Tibial nerve (tissue), 4 donors: ENCODE measurements around the gene SLC5A1. TPM values are rescaled to one million over a fixed set of nuclear protein-coding genes. Genes with fewer than 3 reads are reported as not detected.

ENCODE experiments used
- DNase-seq, 2 donors: peaks; one replicate each; pipeline ENCODE4 v3.0.0-alpha.2; 2019; ENCODE audit warnings: low spot score in 2 of 2
- H3K27ac ChIP-seq, 4 donors: fragments of 200-600 bp; sonication (generic) in 3 of 4; one replicate each; pipeline ENCODE4 v1.5.1; 2017 to 2019; ENCODE audit warnings: mild to moderate bottlenecking in 1 of 4
- H3K27me3 ChIP-seq, 2 donors: fragments of 200-600 bp; sonication (generic) in 1 of 2; one replicate each; pipeline versions ENCODE4 v1.5.1 to v1.6.0; 2017 to 2019
- H3K36me3 ChIP-seq, 3 donors: fragments of 200-600 bp; sonication (generic); one replicate each; pipeline ENCODE4 v1.5.1; 2018 to 2019
- H3K4me1 ChIP-seq, 4 donors: fragments of 200-600 bp; sonication (generic) in 3 of 4; one replicate each; pipeline ENCODE4 v1.5.1; 2017 to 2019
- H3K4me3 ChIP-seq, 4 donors: fragments of 200-600 bp; sonication (generic) in 3 of 4; one replicate each; pipeline ENCODE4 v1.5.1; 2017 to 2019; ENCODE audit warnings: mild to moderate bottlenecking in 1 of 4, moderate library complexity in 1 of 4
- H3K9me3 ChIP-seq, 4 donors: fragments of 200-600 bp; sonication (generic) in 3 of 4; one replicate each; pipeline ENCODE4 v1.5.1; 2017 to 2019
- EP300 ChIP-seq, 2 donors: sonication (generic); formaldehyde crosslinking; IDR thresholded peaks; one replicate each; pipeline ENCODE4 v1.6.1; 2017; ENCODE audit warnings: antibody characterized with exemption in 2 of 2, mild to moderate bottlenecking in 1 of 2
- POLR2A ChIP-seq, 2 donors: fragments of 450-650 bp; IDR thresholded peaks; one replicate each; pipeline ENCODE4 v1.6.1; 2017; ENCODE audit warnings: antibody characterized with exemption in 2 of 2, mild to moderate bottlenecking in 2 of 2, moderate library complexity in 2 of 2
- WGBS, 2 donors: methylation state at CpG; one replicate each; pipeline ENCODE4 v1.1.5; 2018; 5-methylcytosine and 5-hydroxymethylcytosine counted together
- total RNA-seq, 4 donors: library from RNA; depleted of rRNA; stranded (reverse); fragments of >200 nt; gene quantifications; one replicate each; pipeline ENCODE4 v1.1.0, GENCODE V29; 2016
- TF ChIP-seq, protein P1 (sequence below), 5 experiments: fragments of 200-600 bp in 3 of 5; fragments of 450-650 bp in 2 of 5; sonication (generic) in 3 of 5; IDR thresholded peaks; one replicate each; pipeline ENCODE4 v1.5.1; 2016 to 2019; ENCODE audit warnings: antibody characterized with exemption in 5 of 5, mild to moderate bottlenecking in 3 of 5, moderate library complexity in 2 of 5

Gene SLC5A1
- total RNA-seq, 4 donors from 2014 or later, result under 0.01 TPM; not detected in 3

GRCh38 chr22:32075997-32076760, 33.1 kb downstream of the SLC5A1 start:
- Histone ChIP-seq H3K27me3 (peaks cover 0 to 8% of the 10 kb centered on the region in 2 donors), H3K9me3 (no peaks in the 10 kb centered on the region), H3K4me1 (peaks cover 0 to 9% (median 0%) of the 10 kb centered on the region in 4 donors), H3K27ac (no peak overlapping the region), H3K36me3 (no peaks in the 10 kb centered on the region), H3K4me3 (no peak overlapping the region)
- 69 to 74% methylated on average over 10 of the region's 10 CpGs for WGBS, 2 donors
- TF ChIP-seq EP300 (IDR thresholded peaks at IDR 0.05) (no peak), POLR2A (IDR thresholded peaks at IDR 0.05) (no peak)
- TF ChIP-seq, protein P1, sequence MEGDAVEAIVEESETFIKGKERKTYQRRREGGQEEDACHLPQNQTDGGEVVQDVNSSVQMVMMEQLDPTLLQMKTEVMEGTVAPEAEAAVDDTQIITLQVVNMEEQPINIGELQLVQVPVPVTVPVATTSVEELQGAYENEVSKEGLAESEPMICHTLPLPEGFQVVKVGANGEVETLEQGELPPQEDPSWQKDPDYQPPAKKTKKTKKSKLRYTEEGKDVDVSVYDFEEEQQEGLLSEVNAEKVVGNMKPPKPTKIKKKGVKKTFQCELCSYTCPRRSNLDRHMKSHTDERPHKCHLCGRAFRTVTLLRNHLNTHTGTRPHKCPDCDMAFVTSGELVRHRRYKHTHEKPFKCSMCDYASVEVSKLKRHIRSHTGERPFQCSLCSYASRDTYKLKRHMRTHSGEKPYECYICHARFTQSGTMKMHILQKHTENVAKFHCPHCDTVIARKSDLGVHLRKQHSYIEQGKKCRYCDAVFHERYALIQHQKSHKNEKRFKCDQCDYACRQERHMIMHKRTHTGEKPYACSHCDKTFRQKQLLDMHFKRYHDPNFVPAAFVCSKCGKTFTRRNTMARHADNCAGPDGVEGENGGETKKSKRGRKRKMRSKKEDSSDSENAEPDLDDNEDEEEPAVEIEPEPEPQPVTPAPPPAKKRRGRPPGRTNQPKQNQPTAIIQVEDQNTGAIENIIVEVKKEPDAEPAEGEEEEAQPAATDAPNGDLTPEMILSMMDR (IDR thresholded peaks at IDR 0.05), result no peak
- DNase-seq, result no peak

- H3K4me3 ChIP-seq, result no peak overlapping the region
- H3K9me3 ChIP-seq, result no peaks in the 10 kb centered on the region
- H3K27me3 ChIP-seq, result peaks cover 0 to 8% of the 10 kb centered on the region in 2 donors
- 16 to 17% methylated on average over 6 of the region's 6 CpGs for WGBS, 2 donors
- TF ChIP-seq POLR2A (IDR thresholded peaks at IDR 0.05) (no peak), EP300 (IDR thresholded peaks at IDR 0.05) (no peak)
- TF ChIP-seq, protein P1 (IDR thresholded peaks at IDR 0.05), result no peak
- H3K4me1 ChIP-seq, result peaks cover 0 to 9% (median 0%) of the 10 kb centered on the region in 4 donors
- DNase-seq, result no peak
- no peaks in the 10 kb centered on the region for H3K36me3 ChIP-seq
- H3K27ac ChIP-seq, result no peak overlapping the region
These were observed 33.7 kb downstream of the SLC5A1 start for GRCh38 chr22:32076761-32077084.

DNA sequence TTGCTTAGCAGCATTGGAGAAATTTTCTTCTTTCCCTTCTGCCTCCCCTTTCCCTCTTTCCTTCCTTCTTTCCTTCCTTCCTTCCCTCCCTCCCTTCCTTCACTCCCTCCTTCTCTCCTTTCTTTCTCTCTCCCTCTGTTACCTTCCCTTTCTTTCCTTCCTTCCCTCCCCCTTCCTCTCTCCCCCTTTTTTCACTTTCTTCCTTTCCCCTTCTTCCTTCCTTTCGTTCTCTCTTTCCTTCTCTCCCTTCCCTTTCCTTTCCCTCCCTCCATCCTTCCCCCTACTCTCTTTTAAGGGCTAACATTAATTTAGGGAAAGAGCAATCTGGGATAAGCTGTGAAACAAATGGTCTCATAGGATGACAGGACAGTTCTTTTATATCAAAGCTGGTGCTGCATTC, 34.1 kb downstream of the SLC5A1 start:
- Histone ChIP-seq H3K9me3 (no peaks in the 10 kb centered on the region), H3K27me3 (peaks cover 0 to 8% of the 10 kb centered on the region in 2 donors), H3K4me3 (no peak overlapping the region), H3K27ac (no peak overlapping the region), H3K4me1 (peaks cover 0 to 9% (median 0%) of the 10 kb centered on the region in 4 donors), H3K36me3 (no peaks in the 10 kb centered on the region)
- 58 to 62% methylated on average over 1 of the region's 1 CpG for WGBS, 2 donors
- no peak for DNase-seq
- TF ChIP-seq POLR2A (IDR thresholded peaks at IDR 0.05), result no peak
- TF ChIP-seq EP300 (IDR thresholded peaks at IDR 0.05), result no peak
- TF ChIP-seq, protein P1 (IDR thresholded peaks at IDR 0.05), result no peak

DNA sequence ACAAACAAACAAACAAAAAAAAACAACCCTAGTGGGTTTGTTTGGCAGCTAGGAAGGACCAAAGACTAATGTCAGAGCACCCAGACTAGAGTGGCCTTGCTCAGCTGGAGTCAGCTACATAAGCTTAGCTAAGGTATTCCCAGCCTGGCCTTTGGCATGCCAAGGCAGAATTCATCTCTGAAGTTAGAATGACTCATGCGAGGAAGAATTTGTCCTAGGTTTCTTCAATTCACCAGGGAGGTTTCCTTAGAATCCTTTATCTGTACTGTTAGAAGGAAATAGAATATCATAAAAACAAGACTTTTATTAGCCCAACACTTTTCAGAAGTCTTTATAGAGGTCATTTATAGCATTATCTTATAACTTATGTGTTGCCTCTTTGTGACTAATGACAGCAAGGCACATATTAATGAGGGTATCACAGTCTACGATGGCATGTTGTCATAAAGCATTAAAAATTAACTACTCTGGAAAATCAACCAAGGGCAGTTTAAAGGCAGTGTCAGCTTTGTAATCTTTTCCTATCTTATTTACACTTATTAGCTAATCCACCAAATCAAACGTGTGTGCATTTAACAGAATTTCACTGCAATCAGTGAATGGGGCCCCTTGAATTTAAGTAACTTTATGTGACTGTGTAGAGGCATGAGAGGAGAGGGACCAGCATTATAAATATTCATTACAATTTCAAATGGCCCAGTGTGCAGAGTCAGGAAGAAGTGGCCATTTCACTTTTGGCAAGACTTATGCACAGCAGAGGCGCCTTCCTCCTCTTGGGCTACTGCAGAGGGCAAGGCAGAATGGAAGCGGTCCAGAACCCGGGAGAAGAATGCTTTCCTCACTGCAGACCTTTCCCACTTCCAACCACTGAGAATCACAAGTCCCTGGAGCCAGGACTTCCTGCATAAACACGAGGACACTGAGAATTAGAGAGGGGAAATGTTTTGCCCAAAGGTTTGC, 36.3 kb downstream of the SLC5A1 start:
- no peaks in the 10 kb centered on the region for H3K9me3 ChIP-seq
- no peaks in the 10 kb centered on the region for H3K36me3 ChIP-seq
- 34 to 43% methylated on average over 7 of the region's 7 CpGs for WGBS, 2 donors
- no peak overlapping the region for H3K4me3 ChIP-seq
- TF ChIP-seq POLR2A (IDR thresholded peaks at IDR 0.05) (no peak), EP300 (IDR thresholded peaks at IDR 0.05) (no peak)
- TF ChIP-seq, protein P1 (IDR thresholded peaks at IDR 0.05), result no peak
- DNase-seq, result no peak
- H3K27ac ChIP-seq, result no peak overlapping the region
- H3K27me3 ChIP-seq, result peaks cover 0 to 3% of the 10 kb centered on the region in 2 donors
- peaks cover 0 to 9% (median 0%) of the 10 kb centered on the region in 4 donors for H3K4me1 ChIP-seq
